HG03060 (cell line): ENCODE data around the gene ZNF135.

ENCODE experiments used
- ATAC-seq: cut with Tn5 transposase; IDR thresholded peaks from one replicate; pipeline ENCODE4 v1.9.1; 2021; ENCODE audit warnings: low read depth, moderate number of reproducible peaks; ENCODE audit not compliant: unreplicated experiment

Gene ZNF135

DNA sequence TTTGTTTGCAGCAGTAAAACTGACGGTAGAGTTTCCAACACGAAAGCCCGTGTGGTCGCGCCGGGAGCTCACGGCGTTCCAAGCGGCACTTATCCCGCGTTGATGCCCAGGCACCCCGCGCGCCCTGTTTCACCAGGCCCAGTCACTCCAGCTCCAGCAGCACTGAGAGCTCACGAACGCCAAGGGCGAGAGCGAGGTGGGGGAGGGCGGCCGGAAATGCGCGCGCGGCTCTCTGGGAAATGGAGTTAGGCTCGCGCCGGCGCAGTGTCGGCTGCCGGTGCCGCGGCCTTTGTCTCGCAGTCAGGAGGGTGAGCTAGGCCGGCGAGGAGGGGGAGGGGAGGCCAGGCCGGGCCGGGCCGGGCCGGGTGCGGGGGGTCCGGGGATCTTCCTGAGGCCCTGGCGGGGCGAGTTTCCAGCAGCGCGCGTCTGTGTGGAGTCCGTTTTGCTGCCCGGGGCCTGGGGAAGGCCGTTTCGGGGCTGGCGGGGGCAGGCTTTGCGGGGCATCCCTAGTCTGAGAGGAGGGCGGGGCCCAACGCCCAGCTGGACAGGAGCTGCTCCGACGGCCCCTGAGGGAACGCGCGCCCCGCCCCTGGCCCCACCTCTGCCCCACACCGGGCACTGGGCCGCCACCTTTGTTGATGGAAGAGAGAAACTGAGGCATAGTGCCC lies at the start of gene ZNF135:
ZNF135 (plus strand) TSS at position 280 of the 668 bp plus-strand sequence. CDS start 721 bp downstream, outside the sequence.
- ATAC-seq: no peak

DNA sequence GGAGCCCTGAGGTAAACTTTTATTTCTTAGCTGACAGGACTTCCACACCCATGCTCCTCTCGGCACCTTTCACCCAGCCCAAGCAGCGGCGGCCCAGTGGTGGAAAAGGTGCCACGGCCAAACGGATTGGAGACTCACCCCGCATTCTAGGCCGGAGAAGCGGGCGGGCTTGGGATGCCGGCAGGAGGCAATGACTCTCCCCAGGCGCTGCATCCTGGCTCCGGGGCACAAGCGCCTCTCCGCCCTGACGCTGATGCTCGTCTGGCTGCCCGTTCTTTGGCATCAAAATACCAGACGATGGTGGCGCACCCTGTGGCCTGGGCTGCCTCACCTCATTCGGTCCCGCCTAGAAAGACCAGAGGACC lies 49.8 kb upstream of the ZNF135 start:
- no peak for ATAC-seq

DNA sequence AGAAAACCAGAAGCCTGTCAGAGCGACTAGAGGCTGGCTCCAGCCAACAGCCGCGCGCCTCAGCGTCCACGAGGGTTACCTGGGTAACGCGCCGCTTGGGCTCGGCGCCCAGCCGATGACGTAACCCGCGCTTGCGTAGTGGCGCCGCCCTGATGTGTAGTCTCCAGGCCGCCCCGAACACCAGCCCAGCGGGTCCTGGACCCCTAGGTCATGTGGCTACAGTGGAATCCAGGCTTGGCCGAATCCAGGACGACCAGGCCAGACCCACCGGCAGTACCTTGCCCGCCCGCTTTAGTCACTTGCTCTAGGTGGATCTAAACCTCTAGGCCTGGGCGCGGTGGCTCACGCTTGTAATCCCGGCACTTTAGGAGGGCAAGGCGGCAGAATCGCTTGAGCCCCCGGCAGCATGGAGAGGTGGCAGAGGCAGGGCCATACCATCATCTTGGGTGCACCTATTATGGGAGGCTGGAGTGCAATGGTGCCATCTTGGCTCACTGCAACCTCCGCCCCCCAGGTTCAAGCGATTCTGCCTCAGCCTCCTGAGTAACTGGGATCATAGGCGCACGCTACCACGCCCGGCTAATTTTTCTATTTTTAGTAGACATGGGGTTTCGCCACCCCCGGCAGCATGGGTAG lies 49.3 kb upstream of the ZNF135 start:
- ATAC-seq: no peak

DNA sequence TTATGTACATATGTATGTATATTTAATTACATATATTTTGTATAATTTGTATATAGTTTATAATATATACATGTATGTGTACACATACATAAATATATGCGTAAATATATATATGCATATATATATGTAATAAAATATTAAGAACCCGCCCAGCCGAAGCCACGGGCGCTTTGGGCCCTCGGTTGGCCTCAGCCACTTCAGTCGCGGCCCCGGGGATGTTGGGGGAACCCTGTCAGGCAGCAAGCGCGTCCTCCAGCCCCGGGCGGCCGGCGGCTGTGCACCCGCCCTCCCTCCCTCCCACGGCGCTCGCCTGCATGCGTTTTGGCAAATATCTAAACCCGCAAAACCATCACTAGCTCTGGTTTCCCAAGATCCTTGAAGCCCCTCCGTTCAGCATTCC lies 48.6 kb upstream of the ZNF135 start:
- no peak for ATAC-seq

DNA sequence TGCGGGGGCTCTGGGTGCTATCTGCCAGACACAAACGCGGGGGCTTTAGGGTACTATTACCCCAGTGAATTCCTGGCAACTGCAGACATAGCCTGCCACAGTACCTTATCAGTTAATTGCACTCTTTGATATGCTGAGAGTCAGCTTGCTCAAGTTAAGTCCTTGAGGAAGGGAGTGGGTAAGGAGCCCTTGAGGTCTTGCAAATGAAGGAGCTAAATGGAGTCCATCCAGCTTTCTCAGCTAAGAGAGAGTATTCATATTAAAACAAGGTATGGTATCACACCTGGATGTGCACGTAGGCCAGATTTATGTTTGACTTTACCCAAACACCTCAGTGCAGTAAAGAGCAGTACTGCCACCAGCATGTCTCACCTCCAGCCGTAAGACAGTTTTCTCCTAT lies 44.9 kb upstream of the ZNF135 start:
- ATAC-seq: no peak

DNA sequence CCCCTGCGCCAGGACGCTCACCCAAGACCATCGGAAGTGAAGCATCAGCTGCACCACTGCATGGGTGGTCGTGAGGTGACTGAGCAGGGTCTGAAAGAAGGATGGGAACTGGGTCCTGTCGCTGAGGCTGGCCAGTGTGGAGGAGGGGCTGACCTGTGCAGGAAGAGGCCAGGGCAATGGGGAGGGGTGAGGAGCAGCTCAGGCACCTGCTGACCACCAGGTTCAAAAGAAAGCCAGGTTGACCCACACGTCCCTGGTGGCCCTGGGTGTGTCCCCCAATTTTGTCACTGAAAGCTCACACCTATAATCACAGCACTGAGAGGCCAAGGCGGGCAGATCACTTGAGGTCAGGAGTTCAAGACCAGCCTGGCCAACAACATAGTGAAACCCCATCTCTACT lies 39.0 kb upstream of the ZNF135 start:
- ATAC-seq: no peak

DNA sequence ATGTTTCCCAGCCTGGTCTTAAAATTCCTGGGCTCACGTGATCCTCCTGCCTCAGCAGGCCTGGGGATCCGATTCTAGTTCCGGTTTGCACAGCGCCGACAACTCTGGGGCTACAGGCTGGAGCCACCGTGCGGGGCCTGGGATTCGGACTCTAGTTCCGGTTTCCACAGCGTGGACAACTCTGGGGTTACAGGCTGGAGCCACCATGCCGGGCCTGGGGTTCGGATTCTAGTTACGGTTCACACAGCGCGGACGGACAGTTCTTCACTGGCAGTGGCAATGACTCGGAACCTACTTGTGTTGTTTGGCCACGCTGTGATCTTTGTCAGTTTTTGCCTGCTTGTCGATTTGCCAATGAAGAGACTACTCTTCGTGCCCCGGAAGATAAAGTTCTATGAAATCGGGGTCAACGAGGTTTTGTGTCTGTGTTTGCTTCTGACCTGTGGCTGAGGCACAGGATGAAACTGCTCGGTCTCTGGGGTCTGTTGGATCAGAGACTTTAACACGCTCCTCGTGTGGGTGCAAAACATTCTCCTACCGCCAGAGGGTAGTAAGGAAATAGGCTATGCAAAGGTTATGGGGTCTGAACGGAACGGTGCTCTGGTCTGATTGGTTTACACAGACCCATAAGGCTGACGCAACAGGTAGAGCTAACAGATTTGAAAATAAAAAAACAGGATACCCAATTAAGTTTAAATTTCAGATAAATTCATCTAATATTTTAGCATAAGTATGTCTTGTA lies 37.4 kb upstream of the ZNF135 start:
- ATAC-seq: no peak

DNA sequence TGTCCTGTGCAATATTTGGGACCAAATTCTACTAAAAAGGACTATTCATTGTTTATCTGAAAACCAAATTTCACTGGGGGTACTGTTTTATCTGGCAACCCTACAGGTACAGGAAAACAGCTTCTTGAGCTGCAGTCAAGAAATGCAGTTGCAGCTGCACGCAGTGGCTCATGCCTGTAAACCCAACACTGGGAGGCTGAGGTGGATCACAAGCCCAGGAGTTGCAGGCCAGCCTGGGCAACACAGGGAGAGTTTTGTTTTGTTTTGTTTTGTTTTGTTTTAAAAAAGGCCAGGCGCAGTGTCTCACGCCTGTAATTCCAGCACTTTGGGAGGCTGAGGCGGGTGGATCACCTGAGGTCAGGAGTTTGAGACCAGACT lies 36.8 kb upstream of the ZNF135 start:
- ATAC-seq: no peak

DNA sequence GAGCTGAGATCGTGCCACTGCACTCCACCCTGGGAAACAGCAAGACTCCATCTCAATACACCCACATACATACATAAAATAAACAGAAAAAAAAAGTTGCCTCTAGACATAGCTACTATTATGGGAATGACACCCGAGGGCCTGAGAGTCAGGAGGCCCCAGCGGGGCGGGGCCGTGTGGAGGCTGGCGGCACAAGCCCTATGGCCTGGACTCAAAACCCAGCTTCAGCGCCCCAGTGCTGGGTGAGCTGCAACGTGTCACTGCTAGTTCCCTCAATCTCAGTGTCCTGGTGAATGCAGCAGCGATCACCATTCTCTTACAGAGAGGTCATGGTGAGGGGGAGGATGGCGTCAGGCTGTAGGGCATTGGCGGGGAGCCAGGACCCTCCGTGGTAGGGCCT lies 34.4 kb upstream of the ZNF135 start:
- no peak for ATAC-seq

DNA sequence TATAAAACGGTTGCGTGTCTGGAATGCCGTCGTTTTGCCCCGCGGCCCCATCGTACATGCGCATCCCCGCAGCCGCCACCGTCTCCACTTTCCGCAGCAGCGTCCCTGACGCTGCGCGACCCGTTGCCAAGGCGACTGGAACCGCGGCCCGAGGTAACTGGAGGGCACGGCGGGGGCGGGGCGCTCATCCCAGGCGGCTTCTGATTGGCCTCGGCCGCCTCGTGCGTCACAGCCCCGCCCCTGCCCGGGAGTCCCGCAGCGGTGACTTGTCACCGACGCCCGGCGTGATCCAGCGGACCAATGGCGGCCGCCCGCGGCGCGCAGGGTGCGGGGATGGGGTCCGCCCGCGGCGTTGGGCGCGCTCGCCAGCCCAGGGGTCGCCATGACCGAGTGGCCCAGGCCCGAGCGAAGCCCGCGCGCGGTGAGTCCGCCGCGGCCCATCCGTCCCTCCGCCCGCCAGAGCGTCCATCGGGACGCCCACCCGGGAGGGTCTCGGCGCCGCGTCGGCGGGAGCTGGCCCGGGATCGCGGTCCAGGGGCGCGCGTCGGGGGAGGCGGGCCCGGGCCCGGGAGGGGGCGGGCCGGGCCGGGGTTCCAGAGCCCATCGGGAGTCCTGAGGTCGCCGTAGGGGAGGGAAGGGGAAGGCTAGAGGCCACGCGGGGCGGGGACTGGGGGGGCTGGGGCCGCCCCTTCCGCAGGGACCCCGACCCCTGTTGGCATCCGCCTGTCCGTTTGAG lies 25.2 kb upstream of the ZNF135 start, which contains the start of gene ZSCAN1:
ZSCAN1 (plus strand) TSS at position 285 of the 736 bp plus-strand sequence. CDS start 3,812 bp downstream, outside the sequence.
- ATAC-seq: no peak

DNA sequence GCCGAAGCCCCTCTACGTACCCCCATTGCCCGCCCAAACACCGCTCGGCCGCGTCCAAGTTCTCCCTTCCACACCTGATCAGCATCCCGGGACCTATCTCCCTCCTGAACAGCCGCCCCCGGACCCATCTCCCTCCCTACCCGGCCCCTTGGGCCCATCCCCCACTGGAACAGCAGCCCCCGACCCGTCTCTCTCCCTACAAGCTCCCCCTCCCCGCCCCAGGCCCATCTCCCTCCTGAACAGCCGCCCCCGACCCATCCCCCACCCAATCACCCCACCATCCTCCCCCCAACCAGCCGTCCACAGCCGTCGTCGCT lies 24.6 kb upstream of the ZNF135 start:
- ATAC-seq: no peak

DNA sequence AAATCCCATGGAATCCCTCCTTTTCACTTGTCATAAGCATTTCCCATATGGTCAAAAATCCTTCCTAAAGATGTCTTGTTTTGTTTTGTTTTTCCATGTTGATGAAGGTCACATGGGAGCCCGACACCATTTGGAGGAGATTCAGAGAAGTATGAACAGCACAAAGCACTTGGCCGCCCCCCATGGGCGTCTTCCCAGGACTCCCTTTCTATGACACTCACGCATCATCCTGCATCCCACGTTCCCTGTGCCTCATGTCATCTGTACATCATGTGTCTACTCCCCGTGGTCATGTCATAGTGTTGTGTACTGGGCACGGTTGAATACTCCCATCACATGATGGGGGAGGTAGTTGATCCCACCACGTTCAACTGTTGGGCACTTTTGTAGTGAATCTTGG lies 23.2 kb upstream of the ZNF135 start:
- no peak for ATAC-seq

DNA sequence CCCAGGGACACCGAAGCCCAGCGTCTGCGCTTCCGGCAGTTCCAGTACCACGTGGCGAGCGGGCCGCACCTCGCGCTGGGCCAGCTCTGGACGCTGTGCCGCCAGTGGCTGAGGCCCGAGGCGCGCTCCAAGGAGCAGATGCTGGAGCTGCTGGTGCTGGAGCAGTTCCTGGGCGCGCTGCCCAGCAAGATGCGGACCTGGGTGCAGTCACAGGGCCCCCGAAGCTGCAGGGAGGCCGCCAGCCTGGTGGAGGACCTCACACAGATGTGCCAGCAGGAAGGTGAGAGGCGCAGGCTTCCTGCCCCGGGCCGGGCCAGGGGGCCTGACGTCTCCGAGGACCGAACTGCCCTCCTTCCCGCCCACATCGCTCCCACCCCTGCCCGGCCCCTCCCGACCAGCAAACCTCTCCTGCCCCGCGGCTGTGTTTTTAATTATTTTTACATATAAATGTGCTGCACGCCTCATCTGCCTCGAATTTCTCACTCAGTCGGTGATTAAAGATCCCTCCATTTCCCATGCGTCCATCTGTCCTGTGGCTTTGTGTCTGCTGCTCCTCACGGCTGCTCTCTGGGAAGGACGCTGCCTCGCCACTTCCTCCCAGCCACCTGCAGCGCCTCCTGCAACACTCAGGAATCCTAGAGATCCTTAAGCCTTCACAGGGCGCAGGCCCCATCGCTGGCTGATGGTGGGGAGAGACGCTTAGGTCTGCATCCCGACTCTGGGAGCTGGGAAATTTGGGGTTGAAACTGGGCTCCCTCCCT lies 21.0 kb upstream of the ZNF135 start:
- no peak for ATAC-seq

DNA sequence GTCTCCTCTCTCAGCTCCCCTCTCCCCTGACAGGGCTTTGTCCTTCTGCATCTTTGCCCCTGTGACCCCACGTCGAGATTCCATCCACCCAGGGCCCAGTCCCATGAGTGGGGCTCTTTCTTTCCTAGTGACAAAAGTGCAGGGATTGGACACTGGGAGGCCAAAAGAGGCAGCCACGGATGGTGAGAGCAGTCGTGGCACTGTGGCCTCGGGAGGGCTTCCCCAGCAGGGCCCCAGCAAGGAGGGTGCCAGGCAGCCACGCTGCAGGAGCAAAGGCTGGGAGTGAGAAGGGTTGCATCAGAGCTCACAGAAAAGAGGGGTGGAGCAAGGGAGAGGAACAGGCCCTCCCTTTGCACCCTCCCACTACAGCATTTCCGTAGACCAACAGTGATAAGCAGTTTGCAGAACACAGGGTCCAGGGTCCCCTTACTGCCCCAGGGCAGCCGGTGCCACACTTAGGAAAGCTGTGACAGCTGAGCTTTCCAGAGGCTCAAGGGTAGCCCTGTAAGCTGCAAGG lies 20.3 kb upstream of the ZNF135 start:
- ATAC-seq: no peak

DNA sequence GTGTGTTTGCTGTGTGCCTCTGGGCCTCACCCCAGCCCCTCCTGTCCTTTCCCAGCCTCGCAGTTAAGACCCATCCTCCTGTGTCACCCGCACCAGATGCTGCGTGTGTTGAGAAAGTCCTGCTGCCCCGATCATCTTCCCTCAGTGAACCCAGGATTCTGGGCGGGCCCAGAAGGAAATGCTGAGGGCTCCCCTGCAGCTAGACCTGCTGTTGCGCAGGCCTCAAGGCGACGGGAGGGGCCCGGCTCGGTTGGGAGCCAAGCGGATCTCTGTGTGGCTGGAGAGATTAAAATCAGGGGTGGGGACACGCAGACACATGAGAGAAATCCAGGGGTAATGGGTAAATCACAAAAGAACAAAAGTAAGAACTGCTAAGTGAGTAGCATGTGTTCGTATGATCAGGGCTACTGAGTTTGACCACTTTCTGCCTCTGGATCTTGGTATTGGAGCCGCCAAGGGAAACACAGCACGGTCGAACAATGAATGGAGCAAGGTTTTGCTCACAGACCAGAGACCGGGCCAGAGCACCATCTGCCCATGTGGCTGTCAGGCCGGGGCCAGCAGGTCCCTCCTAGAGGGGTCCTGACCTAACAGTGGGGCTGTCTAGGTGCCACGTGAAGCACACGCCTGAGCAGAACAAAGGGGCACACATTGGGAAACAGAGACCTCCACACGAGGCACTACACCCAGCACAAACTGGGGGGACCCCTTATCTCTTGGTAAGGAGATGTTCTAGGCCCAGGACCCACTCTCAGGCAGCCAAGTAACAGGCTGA lies 18.1 kb upstream of the ZNF135 start:
- ATAC-seq: no peak

DNA sequence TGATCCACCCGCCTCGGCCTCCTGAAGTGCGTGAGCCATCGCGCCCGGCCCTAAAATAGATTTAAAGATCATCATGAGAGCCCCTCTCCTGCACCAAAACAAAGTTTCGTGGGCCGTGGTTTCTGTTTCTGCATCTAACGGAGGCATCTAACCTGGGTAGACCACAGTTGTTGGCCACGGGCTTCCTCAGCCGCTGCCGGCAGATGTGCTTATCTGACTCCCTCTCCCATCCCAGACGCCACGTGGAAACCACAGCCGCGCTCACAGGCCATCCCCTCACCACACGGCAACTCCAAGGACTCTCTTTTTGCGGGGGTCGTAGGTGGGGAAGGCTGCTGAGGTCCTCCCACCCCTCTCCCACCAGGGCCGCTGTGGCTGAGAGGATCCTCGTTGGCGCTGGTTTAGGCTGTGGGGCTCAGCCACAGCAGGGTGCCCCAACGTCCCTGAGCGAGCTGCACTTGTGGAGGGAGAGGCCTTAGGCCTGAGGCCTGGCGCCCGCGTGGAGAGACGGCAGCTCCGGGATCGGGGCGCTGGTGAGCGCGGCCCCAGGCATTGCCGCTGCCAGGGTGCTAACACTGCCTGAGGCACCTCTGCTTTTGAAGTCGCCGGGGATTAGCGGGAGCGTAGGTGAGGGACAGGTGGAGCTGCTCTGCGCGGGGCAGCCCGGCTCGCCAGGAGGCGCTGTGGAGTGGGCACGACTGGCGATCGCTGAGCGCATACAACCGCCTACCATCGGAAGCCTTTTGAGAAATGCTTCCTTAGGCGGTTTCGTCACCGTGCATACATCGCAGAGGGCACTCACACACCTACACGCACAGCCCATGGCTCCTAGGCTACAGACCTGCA lies 16.4 kb upstream of the ZNF135 start:
- ATAC-seq: no peak

DNA sequence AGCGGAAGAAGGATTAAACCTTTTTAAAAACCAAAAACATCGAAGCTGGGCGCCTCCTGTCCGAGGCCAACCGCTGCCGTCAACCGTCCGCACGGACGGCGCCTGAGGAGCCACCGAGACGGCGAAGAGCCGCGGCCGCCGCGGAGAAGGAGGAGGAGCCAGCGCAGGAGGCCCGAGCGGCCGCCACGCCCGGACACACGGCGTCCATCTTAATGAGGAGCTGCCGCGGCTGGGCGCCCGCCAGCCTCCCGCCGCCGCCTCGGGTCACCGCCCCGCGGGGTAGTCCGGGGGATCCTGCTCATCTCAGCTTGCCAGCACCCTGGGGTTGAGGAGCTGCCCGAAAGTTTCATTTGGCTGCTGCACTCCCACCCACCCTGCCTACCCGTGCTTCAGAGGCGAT lies 14.7 kb upstream of the ZNF135 start:
- no peak for ATAC-seq

DNA sequence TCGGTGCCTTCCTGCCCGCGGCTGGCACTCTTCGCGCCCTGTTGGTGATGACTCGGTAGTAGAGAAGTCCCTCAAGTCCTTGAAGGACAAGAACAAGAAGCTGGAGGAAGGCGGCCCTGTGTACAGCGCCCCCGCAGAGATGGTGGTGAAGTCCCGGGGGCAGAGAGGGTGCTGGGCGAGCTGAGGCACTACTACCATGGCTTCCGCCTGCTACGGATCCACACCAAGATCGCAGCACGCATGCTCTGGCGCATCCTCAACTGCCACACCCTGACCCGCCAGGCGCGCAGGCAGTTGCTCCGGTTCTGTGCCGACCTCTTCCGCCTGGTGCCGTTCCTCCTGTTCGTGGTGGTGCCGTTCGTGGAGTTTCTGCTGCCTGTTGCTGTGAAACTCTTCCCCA lies 14.2 kb upstream of the ZNF135 start:
- no peak for ATAC-seq
